ENCODE data around the gene KRT31. TPM values are rescaled to one million over a fixed set of nuclear protein-coding genes. Genes with fewer than 3 reads are reported as not detected.
"Not testable (repeated sequence)": the region's sequence is repeated elsewhere in the genome, so short reads cannot be mapped to it uniquely, and the experiment has no call there.

The KRT31 gene
- total RNA-seq, 1 donor from 2014 or later = not detected

- H3K9me3 Mint-ChIP-seq (ENCODE audit: unreplicated experiment) = peaks cover 7% of the 10 kb centered on the region
- H3K27me3 Mint-ChIP-seq (ENCODE audit: unreplicated experiment) = no peaks in the 10 kb centered on the region
- peaks cover 10% of the 10 kb centered on the region for H3K4me1 Mint-ChIP-seq (ENCODE audit: unreplicated experiment)
- H3K27ac Mint-ChIP-seq (ENCODE audit: unreplicated experiment) = no peak overlapping the region
- TF ChIP-seq CTCF (IDR thresholded peaks at IDR 0.05) = no peak
- H3K4me3 Mint-ChIP-seq (ENCODE audit: unreplicated experiment) = no peak overlapping the region
- H3K36me3 Mint-ChIP-seq (ENCODE audit: unreplicated experiment) = peaks cover 2% of the 10 kb centered on the region
- DNase-seq (ENCODE audit: extremely low spot score, unreplicated experiment) = no peak
These were observed 11.2 kb downstream of the KRT31 start for GRCh38 chr17:41386227-41386626.

GRCh38 chr17:41383690-41384089 lies 13.7 kb downstream of the KRT31 start:
- peaks cover 5% of the 10 kb centered on the region for H3K4me1 Mint-ChIP-seq (ENCODE audit: unreplicated experiment)
- no peak overlapping the region for H3K4me3 Mint-ChIP-seq (ENCODE audit: unreplicated experiment)
- peaks cover 7% of the 10 kb centered on the region for H3K9me3 Mint-ChIP-seq (ENCODE audit: unreplicated experiment)
- H3K27me3 Mint-ChIP-seq (ENCODE audit: unreplicated experiment) = no peaks in the 10 kb centered on the region
- TF ChIP-seq CTCF (IDR thresholded peaks at IDR 0.05) = no peak
- H3K27ac Mint-ChIP-seq (ENCODE audit: unreplicated experiment) = no peak overlapping the region
- H3K36me3 Mint-ChIP-seq (ENCODE audit: unreplicated experiment) = peaks cover 2% of the 10 kb centered on the region
- DNase-seq (ENCODE audit: extremely low spot score, unreplicated experiment) = no peak

- Mint-ChIP-seq H3K36me3 (ENCODE audit: unreplicated experiment) (peaks cover 2% of the 10 kb centered on the region), H3K4me3 (ENCODE audit: unreplicated experiment) (no peak overlapping the region), H3K27me3 (ENCODE audit: unreplicated experiment) (no peaks in the 10 kb centered on the region), H3K27ac (ENCODE audit: unreplicated experiment) (no peak overlapping the region), H3K9me3 (ENCODE audit: unreplicated experiment) (peaks cover 7% of the 10 kb centered on the region), H3K4me1 (ENCODE audit: unreplicated experiment) (peaks cover 11% of the 10 kb centered on the region)
- TF ChIP-seq CTCF (IDR thresholded peaks at IDR 0.05) = no peak
- no peak for DNase-seq (ENCODE audit: extremely low spot score, unreplicated experiment)
These were observed 15.0 kb downstream of the KRT31 start for GRCh38 chr17:41382394-41382793.

- H3K27ac Mint-ChIP-seq (ENCODE audit: unreplicated experiment); H3K27me3 Mint-ChIP-seq (ENCODE audit: unreplicated experiment); DNase-seq (ENCODE audit: extremely low spot score, unreplicated experiment); H3K9me3 Mint-ChIP-seq (ENCODE audit: unreplicated experiment); H3K4me3 Mint-ChIP-seq (ENCODE audit: unreplicated experiment); H3K36me3 Mint-ChIP-seq (ENCODE audit: unreplicated experiment): not testable (repeated sequence)
- H3K4me1 Mint-ChIP-seq (ENCODE audit: unreplicated experiment) = peaks cover 11% of the 10 kb centered on the region
These were observed 15.5 kb downstream of the KRT31 start, which contains the start of gene KRT34 for GRCh38 chr17:41381943-41382342. Gene KRT34, minus strand, starts transcription at chr17:41382306. Its CDS starts 60 bp downstream, at chr17:41382246.

GRCh38 chr17:41380091-41380490 lies 17.3 kb downstream of the KRT31 start:
- H3K9me3 Mint-ChIP-seq (ENCODE audit: unreplicated experiment); H3K4me3 Mint-ChIP-seq (ENCODE audit: unreplicated experiment); H3K27me3 Mint-ChIP-seq (ENCODE audit: unreplicated experiment); H3K36me3 Mint-ChIP-seq (ENCODE audit: unreplicated experiment); DNase-seq (ENCODE audit: extremely low spot score, unreplicated experiment); H3K27ac Mint-ChIP-seq (ENCODE audit: unreplicated experiment): not testable (repeated sequence)
- peaks cover 11% of the 10 kb centered on the region for H3K4me1 Mint-ChIP-seq (ENCODE audit: unreplicated experiment)

- Mint-ChIP-seq H3K27me3 (ENCODE audit: unreplicated experiment) (no peaks in the 10 kb centered on the region), H3K9me3 (ENCODE audit: unreplicated experiment) (no peaks in the 10 kb centered on the region), H3K4me3 (ENCODE audit: unreplicated experiment) (no peak overlapping the region), H3K4me1 (ENCODE audit: unreplicated experiment) (peaks cover 11% of the 10 kb centered on the region), H3K27ac (ENCODE audit: unreplicated experiment) (no peak overlapping the region), H3K36me3 (ENCODE audit: unreplicated experiment) (no peaks in the 10 kb centered on the region)
- no peak for DNase-seq (ENCODE audit: extremely low spot score, unreplicated experiment)
- TF ChIP-seq CTCF (IDR thresholded peaks at IDR 0.05) = no peak
These were observed 19.9 kb downstream of the KRT31 start for GRCh38 chr17:41377546-41377945.

Measured in osteocyte (in vitro differentiated cells).